Left hindlimb (tissue), 1 donor: Measurements from ENCODE around the gene FHIT.

Experiments
- DNase-seq: peaks from one replicate; pipeline ENCODE4 v3.0.0-alpha.2; 2018

The FHIT gene

GRCh38 chr3:60531759-60532158 lies 719.5 kb downstream of the FHIT start:
- no peak for DNase-seq

- no peak for DNase-seq
Measured at GRCh38 chr3:60528651-60529050, 722.6 kb downstream of the FHIT start.

GRCh38 chr3:60523536-60523935 lies 727.7 kb downstream of the FHIT start:
- DNase-seq: no peak

GRCh38 chr3:60517134-60517533 lies 734.1 kb downstream of the FHIT start:
- DNase-seq: no peak

- no peak for DNase-seq
Measured at GRCh38 chr3:60514866-60515265, 736.4 kb downstream of the FHIT start.

GRCh38 chr3:60514085-60514649 lies 737.1 kb downstream of the FHIT start:
- no peak for DNase-seq

GRCh38 chr3:60513241-60513640 lies 738.0 kb downstream of the FHIT start:
- DNase-seq: no peak

GRCh38 chr3:60512506-60512905 lies 738.7 kb downstream of the FHIT start:
- DNase-seq: no peak

GRCh38 chr3:60509471-60509870 lies 741.8 kb downstream of the FHIT start:
- no peak for DNase-seq

- DNase-seq: no peak
Measured at GRCh38 chr3:60504827-60505457, 746.3 kb downstream of the FHIT start.

- no peak for DNase-seq
Measured at GRCh38 chr3:60501314-60501713, 749.9 kb downstream of the FHIT start.

- DNase-seq: no peak
Measured at GRCh38 chr3:60497902-60498301, 753.4 kb downstream of the FHIT start.

- DNase-seq: no peak
Measured at GRCh38 chr3:60490992-60491391, 760.3 kb downstream of the FHIT start.

GRCh38 chr3:60475096-60475495 lies 776.2 kb downstream of the FHIT start:
- no peak for DNase-seq

- DNase-seq: no peak
Measured at GRCh38 chr3:60469481-60469880, 781.8 kb downstream of the FHIT start.

- no peak for DNase-seq
Measured at GRCh38 chr3:60463685-60464084, 787.6 kb downstream of the FHIT start.

- no peak for DNase-seq
Measured at GRCh38 chr3:60461267-60461666, 790.0 kb downstream of the FHIT start.

- DNase-seq: no peak
Measured at GRCh38 chr3:60456180-60456579, 795.1 kb downstream of the FHIT start.

- DNase-seq: no peak
Measured at GRCh38 chr3:60453326-60453725, 797.9 kb downstream of the FHIT start.

GRCh38 chr3:60448696-60449095 lies 802.6 kb downstream of the FHIT start:
- DNase-seq: no peak

- DNase-seq: no peak
Measured at GRCh38 chr3:60445446-60445845, 805.8 kb downstream of the FHIT start.

- no peak for DNase-seq
Measured at GRCh38 chr3:60444898-60445437, 806.3 kb downstream of the FHIT start.

GRCh38 chr3:60440869-60441268 lies 810.4 kb downstream of the FHIT start:
- DNase-seq: no peak

GRCh38 chr3:60435941-60436650 lies 815.2 kb downstream of the FHIT start:
- DNase-seq: no peak
